ENCODE data around the gene KCTD19. TPM values are rescaled to one million over a fixed set of nuclear protein-coding genes. Genes with fewer than 3 reads are reported as not detected.

The KCTD19 gene
- total RNA-seq, 4 donors from 2014 or later, result not detected

DNA sequence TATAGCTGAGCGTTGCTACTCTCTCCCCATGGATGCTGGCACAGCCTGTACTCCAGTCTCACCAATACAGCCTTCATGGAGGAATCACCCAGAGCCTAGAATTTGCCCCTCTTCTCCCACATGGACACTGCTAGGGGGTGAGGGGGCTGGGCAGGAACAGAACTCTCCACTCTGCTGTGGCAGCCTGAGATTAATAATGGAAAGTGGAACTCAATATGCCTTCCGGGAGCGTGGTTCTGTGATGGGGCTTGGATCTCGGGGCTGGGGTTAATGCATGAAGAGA is 76.6 kb downstream of the KCTD19 start:
- TF ChIP-seq POLR2AphosphoS5 (IDR thresholded peaks at IDR 0.05) (no peak), CTCF (IDR thresholded peaks at IDR 0.05) (no peak), EP300 (IDR thresholded peaks at IDR 0.05) (no peak), POLR2A (IDR thresholded peaks at IDR 0.05; ENCODE audit: low read depth) (no peak)
- no peak overlapping the region for H3K4me3 ChIP-seq
- no peak for DNase-seq (ENCODE audit: extremely low spot score)
- no peak overlapping the region for H3K27ac ChIP-seq (replicated peaks in 1 of 4)
- no peaks in the 10 kb centered on the region for H3K9me3 ChIP-seq
- peaks cover 0 to 55% (median 9%) of the 10 kb centered on the region in 4 donors for H3K27me3 ChIP-seq
- 87% methylated on average over 4 of the region's 4 CpGs for whole genome bisulfite sequencing
- peaks cover 31 to 46% (median 39%) of the 10 kb centered on the region in 4 donors for H3K4me1 ChIP-seq
- intact Hi-C loops (cut with DNase I), result no loop called here
- no peaks in the 10 kb centered on the region for H3K36me3 ChIP-seq

DNA sequence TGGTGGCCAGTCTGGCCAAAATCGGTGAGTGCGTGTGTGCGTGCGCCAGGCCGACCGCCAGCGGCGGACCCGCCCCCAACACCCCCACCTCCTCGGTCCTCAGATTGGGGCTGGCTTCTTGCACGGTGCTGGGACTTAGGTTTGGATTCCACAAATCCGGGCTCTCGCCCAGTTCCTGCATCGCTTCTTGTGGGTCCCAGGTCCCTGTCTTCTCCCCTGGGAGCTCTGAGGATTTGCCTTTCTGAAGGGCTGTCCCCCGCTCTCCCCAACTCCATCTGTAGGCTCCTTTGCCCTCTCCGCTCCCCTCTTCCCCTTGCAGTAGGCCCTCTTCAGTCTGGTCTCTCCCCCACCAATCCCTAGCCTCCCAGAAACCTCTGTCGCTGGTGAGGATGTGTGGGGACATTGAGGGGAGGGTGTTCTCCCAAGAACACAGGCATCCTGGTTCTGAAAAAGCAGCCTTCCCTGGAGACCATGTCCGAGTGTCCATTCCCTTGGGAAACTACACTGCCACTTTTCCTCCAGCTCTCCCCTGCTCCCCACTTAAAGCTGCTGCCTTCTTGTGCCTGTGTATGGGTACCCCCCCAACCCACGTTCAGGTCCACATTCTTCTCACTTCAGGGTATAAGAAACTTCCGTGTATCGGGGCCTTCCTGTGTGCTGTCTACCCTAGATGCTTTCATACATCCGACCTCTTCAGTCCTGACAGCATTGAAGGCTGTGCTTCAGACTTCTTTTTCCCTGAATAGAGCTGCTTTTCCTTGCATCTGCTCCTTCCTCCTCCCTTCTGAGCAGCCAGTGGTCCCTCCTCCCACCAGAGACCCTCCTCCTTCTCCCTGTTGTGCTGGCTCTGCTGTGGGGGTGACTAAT is 77.1 kb downstream of the KCTD19 start:
- DNase-seq (ENCODE audit: extremely low spot score), result no peak
- Histone ChIP-seq H3K27me3 (peaks cover 0 to 49% (median 9%) of the 10 kb centered on the region in 4 donors), H3K36me3 (no peaks in the 10 kb centered on the region), H3K9me3 (no peaks in the 10 kb centered on the region), H3K4me3 (peak overlapping the region; percentile 70 to 75 (median 74)), H3K4me1 (peaks cover 37 to 52% (median 45%) of the 10 kb centered on the region in 4 donors), H3K27ac (replicated peaks in 1 of 4) (no peak overlapping the region)
- intact Hi-C loops (cut with DNase I), result no loop called here
- 35% methylated on average over 10 of the region's 22 CpGs for WGBS
- TF ChIP-seq POLR2AphosphoS5 (IDR thresholded peaks at IDR 0.05) (no peak), CTCF (IDR thresholded peaks at IDR 0.05) (no peak), EP300 (IDR thresholded peaks at IDR 0.05) (no peak), POLR2A (IDR thresholded peaks at IDR 0.05; ENCODE audit: low read depth) (no peak)

DNA sequence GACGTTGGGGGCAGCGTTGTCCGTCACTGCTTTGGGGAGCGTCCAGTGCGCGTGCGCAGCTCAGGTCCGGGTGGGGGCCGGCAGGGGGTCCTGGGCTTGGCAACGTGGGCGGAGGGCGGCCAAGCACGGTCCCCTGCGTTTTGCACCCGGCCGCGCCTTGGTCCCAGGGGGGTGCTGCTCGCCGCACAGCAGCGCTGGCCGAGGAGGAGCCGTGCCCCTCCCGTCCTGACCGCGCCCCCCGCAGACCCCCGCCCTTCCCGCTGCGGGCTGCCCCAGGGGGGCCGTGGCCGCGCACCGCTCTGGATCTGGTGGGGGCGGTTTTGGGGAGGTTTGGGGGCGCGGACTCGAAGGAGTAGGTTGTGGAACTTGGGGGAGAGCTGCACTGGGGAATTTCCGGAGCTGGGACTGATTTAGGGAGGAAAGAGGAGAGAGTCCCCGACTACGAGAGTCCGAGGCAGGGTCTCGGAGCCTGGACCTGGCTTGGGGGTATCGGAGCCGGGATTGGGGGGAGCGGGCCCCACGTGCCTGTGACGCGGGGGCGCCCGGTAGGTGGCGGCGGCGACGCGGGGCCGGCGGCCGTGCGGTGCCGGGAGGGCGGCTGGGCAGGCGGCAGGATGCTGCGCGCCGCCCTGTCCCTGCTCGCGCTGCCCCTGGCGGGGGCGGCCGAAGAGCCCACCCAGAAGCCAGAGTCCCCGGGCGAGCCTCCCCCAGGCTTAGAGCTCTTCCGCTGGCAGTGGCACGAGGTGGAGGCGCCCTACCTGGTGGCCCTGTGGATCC is 78.0 kb downstream of the KCTD19 start, which contains the start of gene SLC9A5:
SLC9A5 (plus strand) TSS at position 579 of the 777 bp plus-strand sequence; CDS start at position 615, 36 bp downstream.
- Histone ChIP-seq H3K4me1 (peaks cover 45 to 60% (median 53%) of the 10 kb centered on the region in 4 donors), H3K27me3 (peaks cover 0 to 45% (median 8%) of the 10 kb centered on the region in 4 donors)

GRCh38 chr16:67248073-67248400 is 78.5 kb downstream of the KCTD19 start:
- Histone ChIP-seq H3K27ac (replicated peaks in 1 of 4) (peak overlapping the region in 3 of 4 donors; percentile 81 to 87 (median 82)), H3K4me3 (peak overlapping the region; percentile 70 to 75 (median 74)), H3K36me3 (no peaks in the 10 kb centered on the region), H3K4me1 (peaks cover 50 to 65% (median 58%) of the 10 kb centered on the region in 4 donors), H3K27me3 (peaks cover 0 to 44% (median 7%) of the 10 kb centered on the region in 4 donors), H3K9me3 (no peaks in the 10 kb centered on the region)
- intact Hi-C loops (cut with DNase I), result no loop called here
- 1% methylated on average over 7 of the region's 7 CpGs for WGBS
- TF ChIP-seq POLR2A (IDR thresholded peaks at IDR 0.05; ENCODE audit: low read depth), result no peak
- TF ChIP-seq POLR2AphosphoS5 (IDR thresholded peaks at IDR 0.05), result no peak
- no peak for TF ChIP-seq EP300 (IDR thresholded peaks at IDR 0.05)
- TF ChIP-seq CTCF (IDR thresholded peaks at IDR 0.05), result no peak
- no peak for DNase-seq (ENCODE audit: extremely low spot score)

More for the DNA sequence above, 78.0 kb downstream of the KCTD19 start, which contains the start of gene SLC9A5:
- DNase-seq (ENCODE audit: extremely low spot score), result no peak
- 2% methylated on average over 31 of the region's 75 CpGs for WGBS
- no peaks in the 10 kb centered on the region for H3K9me3 ChIP-seq
- intact Hi-C loops (cut with DNase I), result no loop called here
- H3K36me3 ChIP-seq, result no peaks in the 10 kb centered on the region
- H3K4me3 ChIP-seq, result peak within 1 kb of the TSS; percentile 70 to 75 (median 74)
- peak within 1 kb of the TSS; percentile 81 to 88 (median 84) for H3K27ac ChIP-seq (replicated peaks in 1 of 4)
- no peak for TF ChIP-seq POLR2AphosphoS5 (IDR thresholded peaks at IDR 0.05)
- TF ChIP-seq EP300 (IDR thresholded peaks at IDR 0.05), result no peak
- TF ChIP-seq POLR2A (IDR thresholded peaks at IDR 0.05; ENCODE audit: low read depth), result no peak
- TF ChIP-seq CTCF (IDR thresholded peaks at IDR 0.05), result peak; percentile 21 to 30 (median 26)

All from esophagus muscularis mucosa (tissue), 4 donors.